ENCODE results near the gene ANKLE2.
"Not testable (repeated sequence)": the region's sequence is repeated elsewhere in the genome, so short reads cannot be mapped to it uniquely, and the experiment has no call there.

Gene ANKLE2

DNA sequence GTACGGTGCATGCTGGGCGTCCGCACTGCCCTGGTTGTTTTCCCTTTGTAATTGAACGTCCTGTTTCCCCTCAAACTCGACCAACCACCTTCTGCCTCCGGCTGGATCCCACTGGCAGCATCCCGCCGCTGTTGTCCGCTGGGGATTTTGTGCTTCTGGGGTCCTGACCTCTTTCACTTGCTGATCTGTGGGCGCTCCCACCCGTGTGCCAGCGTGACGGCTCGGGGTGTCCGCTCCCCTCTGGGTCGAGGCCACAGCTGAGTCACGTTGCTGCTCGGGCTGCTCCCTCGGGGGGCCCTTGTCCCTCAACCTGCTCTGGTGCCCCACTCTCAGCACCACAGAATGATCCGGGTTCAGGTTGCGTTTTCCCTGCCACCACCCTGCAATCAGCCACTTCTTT is 43.0 kb downstream of the ANKLE2 start:
- no peak for DNase-seq

DNA sequence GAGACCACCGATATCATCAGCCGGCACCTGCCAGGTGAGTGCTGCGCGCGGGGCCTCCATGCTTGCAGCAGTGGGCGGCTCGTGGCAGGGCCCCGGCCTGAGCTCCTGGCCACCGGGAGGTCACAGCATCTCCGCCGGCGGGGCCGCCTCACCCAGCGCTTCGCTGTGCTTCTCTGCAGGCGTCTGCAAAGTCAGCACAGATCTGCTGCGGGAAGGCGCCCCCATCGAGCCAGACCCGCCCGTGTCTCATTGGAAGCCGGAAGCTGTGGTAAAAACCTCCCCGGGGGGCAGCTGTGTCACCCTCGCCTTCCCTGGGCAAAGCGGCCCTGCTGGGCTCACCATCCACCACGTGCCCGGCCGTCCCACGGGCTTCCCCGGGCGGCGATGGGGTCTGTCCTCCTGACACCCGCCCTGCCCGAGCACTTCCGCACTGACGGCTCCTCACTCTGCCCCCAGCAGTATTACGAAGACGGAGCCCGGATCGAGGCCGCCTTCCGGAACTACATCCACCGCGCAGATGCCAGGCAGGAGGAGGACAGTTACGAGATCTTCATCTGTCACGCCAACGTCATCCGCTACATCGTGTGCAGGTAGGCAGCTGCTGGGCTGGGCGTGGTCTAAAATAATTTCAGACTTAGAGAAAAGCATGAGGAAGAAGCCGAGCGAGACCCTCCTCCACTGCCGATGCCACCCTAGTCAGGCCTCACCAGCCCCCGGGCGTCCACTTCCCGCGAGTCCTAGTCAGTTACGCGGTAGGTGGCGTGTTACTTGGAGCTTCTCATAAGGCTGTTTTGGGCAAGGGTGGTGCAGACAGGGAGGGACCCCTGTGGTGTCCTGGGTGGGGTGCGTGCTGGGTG is 43.9 kb downstream of the ANKLE2 start:
- no peak for DNase-seq

GRCh38 chr12:132717011-132717410 is 44.6 kb downstream of the ANKLE2 start:
- no peak for DNase-seq

DNA sequence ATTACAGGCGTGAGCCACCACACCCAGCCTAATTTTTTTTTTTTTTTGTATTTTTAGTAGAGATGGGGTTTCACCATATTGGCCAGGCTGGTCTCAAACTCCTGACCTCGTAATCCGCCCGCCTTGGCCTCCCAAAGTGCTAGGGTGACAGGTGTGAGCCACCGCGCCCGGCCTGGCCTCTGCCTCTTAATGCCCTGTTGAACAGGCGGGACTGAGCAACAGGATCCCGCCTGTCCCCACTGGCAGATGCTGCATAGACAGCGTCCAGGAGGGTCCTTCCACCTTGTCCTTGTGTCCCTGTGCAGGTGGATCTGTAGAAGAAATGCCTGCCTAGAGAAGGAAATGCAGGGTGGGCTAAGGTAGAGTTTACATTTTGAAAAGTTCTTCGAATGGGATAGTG is 45.3 kb downstream of the ANKLE2 start:
- no peak for DNase-seq

DNA sequence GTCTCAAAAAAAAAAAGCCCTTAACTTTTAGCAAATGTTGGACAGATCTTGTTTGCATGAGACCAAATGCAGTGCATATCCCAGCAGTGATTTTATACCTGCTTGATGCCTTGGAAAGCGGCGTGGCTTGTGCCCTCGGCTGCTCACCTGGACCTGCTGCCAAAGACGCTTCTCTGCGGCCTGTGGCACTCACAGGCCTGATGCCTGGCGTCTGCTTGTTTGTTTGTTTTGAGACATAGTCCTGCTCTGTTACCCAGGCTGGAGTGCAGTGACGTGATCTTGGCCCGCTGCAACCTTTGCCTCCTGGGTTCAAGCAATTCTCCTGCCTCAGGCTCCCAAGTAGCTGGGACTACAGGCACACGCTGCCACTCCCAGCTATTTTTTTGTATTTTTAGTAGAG is 45.8 kb downstream of the ANKLE2 start:
- no peak for DNase-seq

- no peak for DNase-seq
These were observed 48.5 kb downstream of the ANKLE2 start for GRCh38 chr12:132713123-132713522.

GRCh38 chr12:132711080-132711843 is 50.4 kb downstream of the ANKLE2 start:
- no peak for DNase-seq

DNA sequence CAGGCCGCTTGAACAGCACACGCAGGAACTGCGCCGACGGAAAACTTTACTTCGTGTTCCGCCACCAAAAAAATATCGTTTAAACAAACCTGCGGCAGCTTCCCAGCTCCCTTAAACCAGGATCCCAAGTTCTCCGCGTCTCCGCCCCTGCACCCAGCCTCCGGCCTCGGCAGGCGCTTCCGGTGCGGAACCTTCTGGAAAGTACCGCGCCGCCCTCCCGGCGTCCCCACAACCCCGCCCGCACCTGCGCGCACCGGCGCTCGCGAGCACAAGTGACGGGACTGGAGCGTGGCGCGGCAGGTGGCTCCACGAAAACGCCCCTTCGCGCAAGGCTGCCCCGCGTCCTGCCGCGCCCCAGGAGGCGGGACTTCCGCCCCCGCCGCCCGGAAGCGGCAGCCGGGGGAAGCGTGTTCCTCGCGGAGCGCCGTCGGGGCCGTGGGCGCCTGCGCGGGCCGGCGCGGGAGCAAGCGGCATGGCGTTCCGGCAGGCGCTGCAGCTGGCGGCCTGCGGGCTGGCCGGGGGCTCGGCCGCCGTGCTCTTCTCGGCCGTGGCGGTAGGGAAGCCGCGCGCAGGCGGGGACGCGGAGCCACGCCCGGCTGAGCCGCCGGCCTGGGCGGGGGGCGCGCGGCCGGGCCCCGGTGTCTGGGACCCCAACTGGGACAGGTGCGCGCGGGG is 51.1 kb downstream of the ANKLE2 start, which contains the start of gene PGAM5:
Gene PGAM5, plus strand, starts transcription at position 438 of the 675 bp plus-strand sequence. Its CDS starts 35 bp downstream, at position 473.
- no peak for DNase-seq

- DNase-seq, result no peak
These were observed 51.6 kb downstream of the ANKLE2 start for GRCh38 chr12:132710043-132710404.

- no peak for DNase-seq
These were observed 53.5 kb downstream of the ANKLE2 start for GRCh38 chr12:132708150-132708549.

GRCh38 chr12:132707241-132707640 is 54.4 kb downstream of the ANKLE2 start:
- no peak for DNase-seq

DNA sequence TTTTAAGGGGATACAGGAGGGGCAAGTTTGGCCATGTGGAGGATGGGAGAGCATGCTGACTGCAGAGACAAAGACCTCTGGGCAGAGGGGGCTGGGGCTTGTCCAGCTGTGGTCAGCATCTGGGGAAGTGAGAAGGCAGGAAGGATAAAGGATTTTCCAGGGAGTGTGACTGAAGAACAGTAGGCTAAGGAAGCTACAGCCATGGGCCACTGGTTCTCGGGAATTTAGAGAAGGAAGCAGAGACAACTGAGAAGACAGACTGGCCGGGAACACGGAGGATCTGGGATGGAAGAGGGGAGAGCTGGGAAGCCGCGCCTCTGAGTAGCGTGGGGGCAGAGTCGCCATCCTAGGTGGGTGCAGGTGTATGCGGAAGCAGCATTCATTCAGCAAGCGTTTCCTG is 58.0 kb downstream of the ANKLE2 start:
- no peak for DNase-seq

GRCh38 chr12:132702640-132703039 is 59.0 kb downstream of the ANKLE2 start:
- no peak for DNase-seq

- DNase-seq, result no peak
These were observed 61.3 kb downstream of the ANKLE2 start for GRCh38 chr12:132700212-132700822.

- no peak for DNase-seq
These were observed 63.3 kb downstream of the ANKLE2 start for GRCh38 chr12:132698341-132698740.

DNA sequence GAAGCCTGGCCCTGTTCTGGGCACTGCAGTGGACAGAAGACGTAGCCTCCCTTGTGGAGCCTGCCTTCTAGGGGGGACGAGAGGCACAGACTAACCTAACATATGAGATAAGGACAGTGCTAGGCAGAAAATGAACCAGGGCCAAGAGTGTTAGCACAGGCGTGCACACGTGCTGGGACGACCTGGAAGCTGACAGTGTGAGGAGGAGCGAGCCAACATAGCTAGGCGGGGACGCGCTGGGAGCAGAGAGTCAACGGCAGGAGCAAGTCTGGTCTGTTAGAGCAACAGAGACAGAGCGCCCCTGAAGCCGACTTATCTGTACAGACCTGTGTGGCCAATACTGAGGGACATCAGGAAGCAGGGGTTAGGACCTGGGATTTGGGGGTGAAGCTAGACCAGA is 66.2 kb downstream of the ANKLE2 start:
- no peak for DNase-seq

- not testable (repeated sequence) for DNase-seq
These were observed 66.7 kb downstream of the ANKLE2 start for GRCh38 chr12:132694888-132695287.

DNA sequence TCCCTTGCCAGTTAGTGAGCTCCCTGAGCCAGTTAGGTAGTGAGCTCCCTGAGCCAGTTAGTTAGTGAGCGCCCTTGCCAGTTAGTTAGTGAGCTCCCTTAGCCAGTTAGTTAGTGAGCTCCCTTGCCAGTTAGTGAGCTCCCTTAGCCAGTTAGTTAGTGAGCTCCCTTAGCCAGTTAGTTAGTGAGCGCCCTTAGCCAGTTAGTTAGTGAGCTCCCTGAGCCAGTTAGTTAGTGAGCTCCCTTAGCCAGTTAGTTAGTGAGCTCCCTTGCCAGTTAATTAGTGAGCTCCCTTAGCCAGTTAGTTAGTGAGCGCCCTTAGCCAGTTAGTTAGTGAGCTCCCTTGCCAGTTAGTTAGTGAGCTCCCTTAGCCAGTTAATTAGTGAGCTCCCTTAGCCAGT is 69.6 kb downstream of the ANKLE2 start:
- DNase-seq, result not testable (repeated sequence)

DNA sequence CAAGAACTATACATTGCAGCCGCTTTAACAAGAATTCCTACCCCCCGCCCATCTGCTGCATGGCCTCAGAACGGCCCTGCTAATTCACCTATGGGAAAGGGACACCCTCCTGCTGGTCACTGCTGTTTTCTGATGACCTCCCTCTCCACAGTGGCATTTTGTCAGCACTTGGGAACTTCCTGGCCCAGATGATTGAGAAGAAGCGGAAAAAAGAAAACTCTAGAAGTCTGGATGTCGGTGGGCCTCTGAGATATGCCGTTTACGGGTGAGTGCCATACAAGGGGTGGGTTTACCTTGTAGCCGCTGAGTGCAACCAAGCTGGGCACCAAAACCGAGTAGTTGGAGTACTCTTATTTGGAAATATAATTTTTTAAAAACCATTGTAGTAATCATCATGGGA is 71.5 kb downstream of the ANKLE2 start:
- DNase-seq, result no peak

- no peak for DNase-seq
These were observed 72.4 kb downstream of the ANKLE2 start for GRCh38 chr12:132689227-132689626.

DNA sequence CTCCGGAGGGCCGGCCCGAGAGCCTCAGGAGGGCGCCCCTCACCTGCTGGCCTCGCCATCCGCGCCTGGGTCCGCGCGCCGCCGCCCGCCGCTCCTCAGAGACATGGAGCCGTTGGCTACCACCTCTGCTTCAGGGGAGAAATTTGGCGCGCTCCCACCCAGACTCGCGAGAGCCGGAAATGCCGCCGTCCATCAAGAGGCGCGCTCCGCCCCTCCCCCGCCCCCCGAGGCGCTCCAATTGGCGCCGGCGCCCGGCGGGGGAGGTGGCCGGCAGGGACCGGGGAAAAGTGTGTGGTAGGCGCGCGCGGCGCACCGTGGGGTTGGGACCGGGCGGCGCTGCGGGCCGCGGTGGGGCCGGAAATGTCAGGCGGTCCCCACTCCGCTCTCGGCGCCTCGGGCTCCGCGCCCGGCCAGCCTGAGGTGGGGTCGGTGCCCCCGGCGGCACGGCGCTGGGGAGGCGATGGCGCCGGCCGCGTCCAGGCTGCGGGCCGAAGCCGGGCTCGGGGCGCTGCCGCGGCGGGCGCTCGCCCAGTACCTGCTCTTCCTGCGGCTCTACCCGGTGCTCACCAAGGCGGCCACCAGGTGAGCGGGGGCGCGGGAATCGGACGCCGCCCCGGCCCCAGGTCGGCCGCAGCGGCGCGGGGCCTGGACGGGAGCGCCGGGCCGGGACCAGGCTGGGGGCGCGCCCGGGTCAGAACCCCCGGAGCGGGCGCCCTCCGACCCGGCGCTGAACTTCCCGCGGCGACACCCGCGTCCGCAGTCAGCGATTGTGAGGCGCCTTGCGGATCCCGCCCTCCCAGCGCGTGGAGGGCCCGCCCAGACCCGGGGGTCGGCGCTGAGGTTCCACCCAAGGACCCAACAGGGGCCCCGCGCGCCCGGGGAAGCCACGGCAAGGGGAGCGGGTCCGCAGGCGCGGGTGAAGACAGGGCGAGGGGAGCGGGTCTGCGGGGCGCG is 74.1 kb downstream of the ANKLE2 start, which contains the start of the genes POLE and PXMP2:
Gene POLE, minus strand, starts transcription at position 132 of the 954 bp plus-strand sequence. Its CDS starts 27 bp downstream, at position 105.
Gene PXMP2, plus strand, starts transcription at position 377 of the 954 bp plus-strand sequence. Its CDS starts 84 bp downstream, at position 461.
- DNase-seq, result peak; percentile 75

DNA sequence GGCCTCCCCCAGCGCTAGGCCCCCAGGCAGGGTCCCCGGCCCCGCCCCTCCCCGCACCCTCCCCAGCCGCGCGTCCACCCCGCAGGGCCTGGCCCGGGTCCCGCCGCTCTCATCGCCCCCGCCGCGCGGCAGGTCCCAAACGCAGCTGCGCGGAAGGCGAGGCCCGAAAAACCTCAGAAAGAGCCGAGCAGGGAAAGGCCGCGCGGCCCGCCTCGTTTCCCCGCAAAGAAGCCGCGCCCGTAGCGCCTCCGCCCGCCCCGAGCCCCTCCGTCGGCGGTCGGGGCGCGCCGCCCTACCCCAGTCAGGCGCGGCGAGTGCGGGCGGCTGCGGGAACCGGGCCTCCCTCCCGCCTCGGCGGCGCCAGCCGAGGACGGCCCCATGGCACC is 74.8 kb downstream of the ANKLE2 start:
- DNase-seq, result no peak
